K562 (cell line): ENCODE results near the gene CREB3L2. TPM values are rescaled to one million over a fixed set of nuclear protein-coding genes. Genes with fewer than 3 reads are reported as not detected.

Experiments used
- ATAC-seq: fragments of 200-7000 bp; cut with Tn5 transposase; 3 replicates; pipeline ENCODE4 v1.9.1; 2020; ENCODE audit warnings: moderate library complexity
- BruUV-seq: library from RNA; stranded (reverse); fragments of 400-500 nt; replicated peaks from 2 replicates; lab custom pipeline; 2021; lab: Mats Ljungman, UMichigan
- CTCF ChIA-PET: fragments of 300-600 bp; formaldehyde crosslinking; extraction: SDS; loops from one replicate; lab custom pipeline; 2021; ENCODE audit warnings: low intra/inter-chr PET ratio; lab: Yijun Ruan, JAX
- POLR2A ChIA-PET: fragments of 300-600, 350-650 bp; sonication (Branson Sonifier 250); formaldehyde crosslinking; extraction: SDS; loops from one replicate; lab custom pipeline; 2021; ENCODE audit warnings: antibody characterized with exemption, inconsistent platforms; lab: Yijun Ruan, JAX
- DNase-seq, 4 experiments: peaks; one replicate each; pipeline versions ENCODE4 v3.0.0 to v3.0.0-alpha.2; 2011 to 2018; ENCODE audit warnings: low spot score in 3 of 4, mixed read lengths in 3 of 4; ENCODE audit errors: extremely low read depth in 1 of 4
- FAIRE-seq: peaks from 2 replicates; lab custom pipeline; 2011; peaks lifted over from hg19 to GRCh38; lab: Jason Lieb, UNC
- H2AFZ ChIP-seq: 2 replicates; pipeline ENCODE4 v1.6.0; 2011; ENCODE audit warnings: low read depth, low read length, control low read depth, inconsistent platforms
- H3K27ac ChIP-seq: fragments of 200-600 bp; 3 replicates; pipeline ENCODE4 v1.8.0; 2011; ENCODE audit warnings: low read depth, mild to moderate bottlenecking, control low read depth, inconsistent platforms, low read length, moderate library complexity, mixed read lengths; ENCODE audit errors: extremely low read depth
- H3K27me3 ChIP-seq, 2 experiments: fragments of 300-600 bp in 1 of 2; 2 replicates in 1 of 2; 3 replicates in 1 of 2; pipeline versions ENCODE4 v1.6.0 to v1.8.0; 2011; ENCODE audit warnings: inconsistent platforms in 2 of 2, low read length in 2 of 2, mild to moderate bottlenecking in 1 of 2, mixed read lengths in 1 of 2, moderate library complexity in 1 of 2; ENCODE audit not compliant: control insufficient read depth in 2 of 2, insufficient read depth in 2 of 2
- H3K36me3 ChIP-seq: fragments of 300-600 bp; 3 replicates; pipeline ENCODE4 v1.8.0; 2011; ENCODE audit warnings: mild to moderate bottlenecking, low read length, inconsistent platforms; ENCODE audit not compliant: control insufficient read depth, insufficient read depth
- H3K4me1 ChIP-seq, 2 experiments: fragments of 200-600 bp in 1 of 2; replicated peaks in 1 of 2; 2 replicates in 1 of 2; 3 replicates in 1 of 2; pipeline versions ENCODE4 v1.5.1 to v1.8.0; 2011; ENCODE audit warnings: inconsistent platforms in 2 of 2, low read length in 2 of 2, mild to moderate bottlenecking in 1 of 2, mixed read lengths in 1 of 2, moderate library complexity in 1 of 2; ENCODE audit not compliant: control insufficient read depth in 2 of 2, insufficient read depth in 2 of 2
- H3K4me2 ChIP-seq: 2 replicates; pipeline ENCODE4 v1.6.1; 2011; ENCODE audit warnings: low read length, control low read depth, inconsistent platforms, mixed read lengths; ENCODE audit not compliant: insufficient read depth
- H3K4me3 ChIP-seq: fragments of 200-600 bp; sonication (generic), shearing (Covaris generic); 2 replicates; pipeline ENCODE4 v1.5.1; 2016; ENCODE audit warnings: control low read depth, inconsistent platforms
- H3K79me2 ChIP-seq: fragments of 200-600 bp; 3 replicates; pipeline ENCODE4 v1.8.0; 2011; ENCODE audit warnings: low read length, inconsistent platforms; ENCODE audit not compliant: control insufficient read depth, insufficient read depth
- H3K9ac ChIP-seq, 2 experiments: 2 replicates each; pipeline versions ENCODE4 v1.6.0 to v1.6.1; 2011; ENCODE audit warnings: low read depth in 2 of 2, low read length in 2 of 2, control low read depth in 1 of 2, inconsistent platforms in 1 of 2, mild to moderate bottlenecking in 1 of 2, mixed read lengths in 1 of 2; ENCODE audit not compliant: insufficient read depth in 1 of 2
- H3K9me1 ChIP-seq: one replicate; pipeline ENCODE4 v1.6.0; 2011; ENCODE audit warnings: inconsistent platforms, mild to moderate bottlenecking, low read length, moderate library complexity; ENCODE audit not compliant: control insufficient read depth, insufficient read depth
- H3K9me3 ChIP-seq: replicated peaks from 2 replicates; pipeline ENCODE4 v1.5.1; 2011; ENCODE audit warnings: low read depth, low read length, inconsistent platforms; ENCODE audit not compliant: control insufficient read depth, insufficient read depth
- H4K20me1 ChIP-seq: replicated peaks from 2 replicates; pipeline ENCODE4 v1.6.1; 2011; ENCODE audit warnings: low read length, inconsistent platforms, mixed read lengths; ENCODE audit not compliant: control insufficient read depth, insufficient read depth
- KLF13 ChIP-seq: fragments of 450-650 bp; IDR thresholded peaks from 2 replicates; pipeline ENCODE4 v1.6.1; 2016; ENCODE audit warnings: missing genetic modification characterization, low read depth, mild to moderate bottlenecking, missing compliant biosample characterization, moderate library complexity, borderline replicate concordance
- KLF6 ChIP-seq: fragments of 250-450 bp; sonication (Bioruptor Pico); IDR thresholded peaks from 2 replicates; pipeline ENCODE4 v1.4.0; 2020; ENCODE audit warnings: mild to moderate bottlenecking, moderate library complexity, borderline replicate concordance
- ZNF592 ChIP-seq: fragments of 450-650 bp; IDR thresholded peaks from 2 replicates; pipeline ENCODE4 v1.6.1; 2017; ENCODE audit warnings: antibody characterized with exemption, mild to moderate bottlenecking
- WGBS: fragments of 100-300 bp; shearing (Covaris generic); methylation state at CpG from one replicate; pipeline ENCODE4 v1.1.6; 2016; ENCODE audit warnings: low coverage, mixed read lengths; ENCODE audit not compliant: insufficient coverage; ENCODE audit errors: missing lambda C conversion rate; 5-methylcytosine and 5-hydroxymethylcytosine counted together
- in situ Hi-C: fragments of 300-500 bp; cut with MboI; formaldehyde crosslinking; loops from 4 replicates; pipeline ENCODE4 v1.15.0; 2018; ENCODE audit warnings: inconsistent platforms, mixed read lengths
- intact Hi-C: fragments of 100-400 bp; cut with micrococcal nuclease; formaldehyde crosslinking; loops from 2 replicates; pipeline ENCODE4 v1.14.2; 2022
- polyA plus RNA-seq, 8 experiments: library from polyadenylated mRNA; depleted of rRNA in 4 of 8; stranded (reverse) in 5 of 8; unstranded in 3 of 8; fragments of >200 nt; fragmentation: Nextera tagmentation in 2 of 8; fragmentation: Illumina TruSeq in 1 of 8; extraction: Ambion mirVana in 2 of 8; extraction: Trizol in 1 of 8; gene quantifications; 2 replicates each; pipeline versions ENCODE4 v1.2.1 to v1.2.3, GENCODE V29; 2011 to 2014; ENCODE audit warnings: inconsistent platforms in 1 of 8, missing spikeins in 1 of 8
- total RNA-seq, 7 experiments: library from RNA; depleted of rRNA in 6 of 7; stranded (reverse); fragments of >200 nt in 6 of 7; fragmentation: Illumina TruSeq in 2 of 7; extraction: Trizol in 2 of 7; gene quantifications; 2 replicates each; pipeline versions ENCODE4 v1.2.1 to v1.2.3, GENCODE V29; 2011 to 2021; ENCODE audit warnings: low replicate concordance in 1 of 7
- TF ChIP-seq, protein P1 (sequence below): sonication (generic); formaldehyde crosslinking; IDR thresholded peaks from 2 replicates; pipeline ENCODE4 v1.8.1; 2023; ENCODE audit warnings: mild to moderate bottlenecking, missing genetic modification reagents
- TF ChIP-seq, protein P2 (sequence below): conservative IDR thresholded peaks from 2 replicates; pipeline ENCODE4 v1.6.1; 2011; ENCODE audit warnings: low read depth, mild to moderate bottlenecking, low read length; ENCODE audit not compliant: control insufficient read depth

Gene CREB3L2
- total and polyA plus RNA-seq, 9 of the 15 experiments (the other 6 are each of a cell fraction or from before 2014, with no cell fraction given): 7.1 to 45.6 (median 15.8) TPM

DNA sequence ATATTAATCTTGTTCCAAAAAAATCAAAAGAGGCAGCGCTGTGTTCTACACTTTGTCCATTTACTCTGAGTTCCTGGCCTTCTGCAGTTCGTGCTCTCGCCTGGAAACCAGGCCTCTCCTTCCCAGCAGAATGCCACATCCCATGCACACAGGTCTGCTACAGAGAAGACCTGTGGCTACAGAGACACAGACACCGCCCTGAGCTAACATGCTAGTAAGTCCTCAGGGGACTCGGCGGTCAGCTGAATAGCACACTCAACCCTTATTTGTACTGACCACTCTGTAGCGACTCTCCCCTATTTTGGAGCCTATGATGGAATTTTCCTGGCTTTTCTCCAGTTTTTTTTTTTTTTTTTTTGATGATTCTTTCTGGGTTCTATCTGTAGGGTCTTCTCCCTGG is 12.8 kb downstream of the CREB3L2 start:
- peaks cover 26% of the 10 kb centered on the region for H4K20me1 ChIP-seq
- FAIRE-seq (no peak), DNase-seq (peak in 1 of 4 experiments; percentile 10), ATAC-seq (no peak)
- H3K79me2 ChIP-seq: peaks cover 95% of the 10 kb centered on the region
- H3K4me2 ChIP-seq: no peak overlapping the region
- no peak overlapping the region for H3K27ac ChIP-seq
- no peaks in the 10 kb centered on the region for H3K9me3 ChIP-seq
- CTCF ChIA-PET: no interaction called here
- POLR2A ChIA-PET: interaction anchor here (3.1 kb wide), 1 partner anchor 10 kb away, joined by 14 read pairs; no protein-coding TSS in a partner anchor
- no peaks in the 10 kb centered on the region for H3K27me3 ChIP-seq
- no peak overlapping the region for H3K4me3 ChIP-seq
- H2AFZ ChIP-seq: no peak overlapping the region
- in situ Hi-C loops (no loop called here), intact Hi-C loops (no loop called here)
- no TSS peak for BruUV-seq
- peaks cover 5% of the 10 kb centered on the region for H3K36me3 ChIP-seq
- no peak overlapping the region for H3K9ac ChIP-seq
- peaks cover 10% of the 10 kb centered on the region for H3K9me1 ChIP-seq
- peaks cover 53 to 77% of the 10 kb centered on the region in 2 experiments for H3K4me1 ChIP-seq
- WGBS: 86% methylated on average over 7 of the region's 7 CpGs
- no peak for TF ChIP-seq KLF13 (tag)
- TF ChIP-seq ZNF592: no peak
- TF ChIP-seq, protein P1, sequence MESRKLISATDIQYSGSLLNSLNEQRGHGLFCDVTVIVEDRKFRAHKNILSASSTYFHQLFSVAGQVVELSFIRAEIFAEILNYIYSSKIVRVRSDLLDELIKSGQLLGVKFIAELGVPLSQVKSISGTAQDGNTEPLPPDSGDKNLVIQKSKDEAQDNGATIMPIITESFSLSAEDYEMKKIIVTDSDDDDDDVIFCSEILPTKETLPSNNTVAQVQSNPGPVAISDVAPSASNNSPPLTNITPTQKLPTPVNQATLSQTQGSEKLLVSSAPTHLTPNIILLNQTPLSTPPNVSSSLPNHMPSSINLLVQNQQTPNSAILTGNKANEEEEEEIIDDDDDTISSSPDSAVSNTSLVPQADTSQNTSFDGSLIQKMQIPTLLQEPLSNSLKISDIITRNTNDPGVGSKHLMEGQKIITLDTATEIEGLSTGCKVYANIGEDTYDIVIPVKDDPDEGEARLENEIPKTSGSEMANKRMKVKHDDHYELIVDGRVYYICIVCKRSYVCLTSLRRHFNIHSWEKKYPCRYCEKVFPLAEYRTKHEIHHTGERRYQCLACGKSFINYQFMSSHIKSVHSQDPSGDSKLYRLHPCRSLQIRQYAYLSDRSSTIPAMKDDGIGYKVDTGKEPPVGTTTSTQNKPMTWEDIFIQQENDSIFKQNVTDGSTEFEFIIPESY (CRISPR knock-in tag): peak; percentile 37; the same call in 1 of the 2 replicates
- TF ChIP-seq, protein P2, sequence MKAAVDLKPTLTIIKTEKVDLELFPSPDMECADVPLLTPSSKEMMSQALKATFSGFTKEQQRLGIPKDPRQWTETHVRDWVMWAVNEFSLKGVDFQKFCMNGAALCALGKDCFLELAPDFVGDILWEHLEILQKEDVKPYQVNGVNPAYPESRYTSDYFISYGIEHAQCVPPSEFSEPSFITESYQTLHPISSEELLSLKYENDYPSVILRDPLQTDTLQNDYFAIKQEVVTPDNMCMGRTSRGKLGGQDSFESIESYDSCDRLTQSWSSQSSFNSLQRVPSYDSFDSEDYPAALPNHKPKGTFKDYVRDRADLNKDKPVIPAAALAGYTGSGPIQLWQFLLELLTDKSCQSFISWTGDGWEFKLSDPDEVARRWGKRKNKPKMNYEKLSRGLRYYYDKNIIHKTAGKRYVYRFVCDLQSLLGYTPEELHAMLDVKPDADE: 0 out of 2 replicates have a peak, but pooled peaks have one; percentile 16
- TF ChIP-seq KLF6 (CRISPR knock-in tag): no peak
